GM12873 (cell line): Measurements from ENCODE around the gene MAK.

Experiments
- TF ChIP-seq, protein P1 (sequence below): IDR thresholded peaks from 2 replicates; pipeline ENCODE4 v1.5.1; 2012; ENCODE audit warnings: low read depth, mild to moderate bottlenecking, moderate library complexity, low read length, control low read depth; ENCODE audit not compliant: insufficient read depth; ENCODE audit errors: missing control alignments

The MAK gene

DNA sequence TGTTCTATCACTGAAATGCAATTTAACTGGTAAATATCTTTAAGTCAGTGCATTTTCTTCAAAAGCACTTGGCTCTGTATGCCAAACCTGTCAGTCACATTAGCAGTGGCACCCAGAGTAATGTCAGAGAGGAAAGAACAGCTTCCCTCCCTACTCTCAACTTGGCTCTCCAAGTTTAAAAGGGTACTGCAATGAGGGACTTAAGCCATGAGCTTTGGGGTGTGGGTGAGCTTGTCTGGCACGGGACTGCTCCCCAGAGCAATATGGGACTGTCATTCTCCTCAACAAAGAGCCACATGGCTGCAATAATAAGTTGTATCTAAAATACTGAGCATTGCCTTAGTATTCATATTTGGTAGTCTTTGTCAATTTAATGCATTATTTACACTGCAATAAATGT, 39.5 kb upstream of the MAK start:
- TF ChIP-seq, protein P1, sequence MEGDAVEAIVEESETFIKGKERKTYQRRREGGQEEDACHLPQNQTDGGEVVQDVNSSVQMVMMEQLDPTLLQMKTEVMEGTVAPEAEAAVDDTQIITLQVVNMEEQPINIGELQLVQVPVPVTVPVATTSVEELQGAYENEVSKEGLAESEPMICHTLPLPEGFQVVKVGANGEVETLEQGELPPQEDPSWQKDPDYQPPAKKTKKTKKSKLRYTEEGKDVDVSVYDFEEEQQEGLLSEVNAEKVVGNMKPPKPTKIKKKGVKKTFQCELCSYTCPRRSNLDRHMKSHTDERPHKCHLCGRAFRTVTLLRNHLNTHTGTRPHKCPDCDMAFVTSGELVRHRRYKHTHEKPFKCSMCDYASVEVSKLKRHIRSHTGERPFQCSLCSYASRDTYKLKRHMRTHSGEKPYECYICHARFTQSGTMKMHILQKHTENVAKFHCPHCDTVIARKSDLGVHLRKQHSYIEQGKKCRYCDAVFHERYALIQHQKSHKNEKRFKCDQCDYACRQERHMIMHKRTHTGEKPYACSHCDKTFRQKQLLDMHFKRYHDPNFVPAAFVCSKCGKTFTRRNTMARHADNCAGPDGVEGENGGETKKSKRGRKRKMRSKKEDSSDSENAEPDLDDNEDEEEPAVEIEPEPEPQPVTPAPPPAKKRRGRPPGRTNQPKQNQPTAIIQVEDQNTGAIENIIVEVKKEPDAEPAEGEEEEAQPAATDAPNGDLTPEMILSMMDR = no peak

GRCh38 chr6:10877012-10877411, 38.7 kb upstream of the MAK start:
- TF ChIP-seq, protein P1 = no peak

DNA sequence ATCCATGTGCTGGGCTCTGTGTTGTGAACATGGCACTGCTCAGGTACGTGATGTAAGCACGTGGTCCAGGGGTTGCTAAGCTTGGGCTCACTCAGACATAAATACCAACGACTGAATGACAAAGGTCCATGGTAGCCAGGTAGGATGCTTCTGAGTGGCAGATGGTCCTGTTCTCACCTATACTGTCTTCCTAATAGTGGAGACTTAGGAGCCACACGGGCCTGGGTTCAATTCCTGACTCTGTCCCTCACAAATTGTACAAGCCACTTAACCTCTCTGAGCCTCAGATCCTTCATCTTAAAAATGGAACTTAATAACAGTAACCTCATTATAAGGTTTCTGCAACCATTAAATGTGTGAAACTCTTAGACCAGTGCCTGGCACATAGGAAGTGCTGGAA, 36.7 kb upstream of the MAK start:
- TF ChIP-seq, protein P1 = no peak

DNA sequence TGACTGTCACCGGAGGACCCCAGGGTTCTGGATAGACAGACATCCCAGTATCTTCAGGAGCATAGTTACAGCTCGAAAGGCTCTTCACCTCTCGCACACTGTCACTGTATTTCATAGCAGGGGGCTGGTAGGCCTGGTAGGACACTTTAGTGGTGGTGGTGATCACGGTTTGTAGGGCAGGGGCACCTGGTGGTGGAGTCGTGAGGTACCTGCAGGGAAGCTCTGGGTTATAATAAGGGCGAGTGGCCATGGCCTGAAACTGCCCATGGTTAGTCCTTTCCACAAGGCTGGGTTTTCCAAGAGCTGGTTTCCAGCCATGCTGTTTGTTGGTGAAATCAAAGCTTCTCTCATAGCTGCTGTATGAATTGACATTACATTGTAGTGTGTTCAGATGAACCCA, 35.9 kb upstream of the MAK start:
- TF ChIP-seq, protein P1 = no peak

- TF ChIP-seq, protein P1 = no peak
Observed at GRCh38 chr6:10873374-10873773, 35.0 kb upstream of the MAK start.

DNA sequence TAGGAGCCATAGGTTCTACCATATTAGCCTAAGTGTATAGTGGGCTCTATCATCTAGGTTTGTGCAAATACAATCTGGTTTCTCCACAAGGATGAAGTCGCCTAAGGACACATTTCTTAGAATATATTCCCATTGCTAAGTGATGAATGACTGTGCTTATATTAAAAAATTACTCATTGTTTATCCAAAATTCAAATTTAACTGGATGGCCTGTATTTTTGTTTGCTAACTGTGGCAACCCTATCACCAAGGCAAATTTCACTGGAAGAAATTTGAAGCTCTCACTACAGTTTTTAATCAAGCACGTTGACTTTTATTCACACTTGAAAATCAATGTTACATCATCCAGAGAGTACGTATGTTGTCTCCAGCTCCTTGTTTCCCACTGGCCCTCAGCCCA, 29.6 kb upstream of the MAK start:
- TF ChIP-seq, protein P1 = no peak

GRCh38 chr6:10862361-10862760, 24.0 kb upstream of the MAK start:
- TF ChIP-seq, protein P1 = no peak
